HFFc6 (cell line): ENCODE results near the gene CRTAC1. TPM values are rescaled to one million over a fixed set of nuclear protein-coding genes. Genes with fewer than 3 reads are reported as not detected.

ENCODE experiments used
- DNase-seq: peaks from one replicate; pipeline ENCODE4 v3.0.0-alpha.2; 2018
- H3K27ac Mint-ChIP-seq: 2 replicates; pipeline ENCODE4 v1.8.0; 2020; ENCODE audit warnings: mild to moderate bottlenecking, mixed read lengths
- H3K27me3 Mint-ChIP-seq: 2 replicates; pipeline ENCODE4 v1.8.0; 2021; ENCODE audit warnings: mild to moderate bottlenecking, moderate library complexity, mixed read lengths; ENCODE audit not compliant: insufficient read depth
- H3K36me3 Mint-ChIP-seq: 2 replicates; pipeline ENCODE4 v1.8.0; 2021; ENCODE audit warnings: low read depth, mixed read lengths
- H3K4me1 Mint-ChIP-seq: 2 replicates; pipeline ENCODE4 v1.8.0; 2020; ENCODE audit warnings: low read depth, mixed read lengths
- H3K4me3 Mint-ChIP-seq: 2 replicates; pipeline ENCODE4 v1.8.0; 2020; ENCODE audit warnings: mild to moderate bottlenecking, moderate library complexity, mixed read lengths
- H3K9me3 Mint-ChIP-seq: 2 replicates; pipeline ENCODE4 v1.8.0; 2020; ENCODE audit warnings: mild to moderate bottlenecking, mixed read lengths
- CTCF ChIP-seq: fragments of 200-600 bp; sonication (generic); IDR thresholded peaks from 2 replicates; pipeline ENCODE4 v1.5.0; 2021; ENCODE audit warnings: antibody characterized with exemption, mild to moderate bottlenecking
- total RNA-seq, 6 experiments: library from RNA; stranded (reverse); fragmentation: NEBNext Ultra II Directional; extraction: Animal tissue kit (Norgen Biotek cat#: 25700); gene quantifications; 2 replicates in 1 of 6; 3 replicates in 5 of 6; pipeline ENCODE4 v1.2.3, GENCODE V29; 2021

Gene CRTAC1
- total RNA-seq, 6 experiments from 2014 or later, result not detected

GRCh38 chr10:97836446-97836845, 194.0 kb downstream of the CRTAC1 start:
- H3K4me1 Mint-ChIP-seq, result peaks cover 15% of the 10 kb centered on the region
- H3K36me3 Mint-ChIP-seq, result no peaks in the 10 kb centered on the region
- no peak overlapping the region for H3K27ac Mint-ChIP-seq
- peaks cover 42% of the 10 kb centered on the region for H3K27me3 Mint-ChIP-seq
- TF ChIP-seq CTCF, result no peak
- DNase-seq, result no peak
- peaks cover 8% of the 10 kb centered on the region for H3K9me3 Mint-ChIP-seq
- H3K4me3 Mint-ChIP-seq, result no peak overlapping the region

- Mint-ChIP-seq H3K27me3 (peaks cover 47% of the 10 kb centered on the region), H3K36me3 (no peaks in the 10 kb centered on the region), H3K4me3 (no peak overlapping the region), H3K27ac (no peak overlapping the region), H3K4me1 (peaks cover 23% of the 10 kb centered on the region), H3K9me3 (peaks cover 7% of the 10 kb centered on the region)
- TF ChIP-seq CTCF, result no peak
- no peak for DNase-seq
Measured at GRCh38 chr10:97831259-97831658, 199.2 kb downstream of the CRTAC1 start.

- no peak for TF ChIP-seq CTCF
- H3K4me3 Mint-ChIP-seq, result no peak overlapping the region
- no peaks in the 10 kb centered on the region for H3K9me3 Mint-ChIP-seq
- H3K27me3 Mint-ChIP-seq, result peaks cover 41% of the 10 kb centered on the region
- H3K27ac Mint-ChIP-seq, result no peak overlapping the region
- H3K36me3 Mint-ChIP-seq, result no peaks in the 10 kb centered on the region
- DNase-seq, result no peak
- peaks cover 23% of the 10 kb centered on the region for H3K4me1 Mint-ChIP-seq
Measured at GRCh38 chr10:97830064-97830463, 200.4 kb downstream of the CRTAC1 start.

- Mint-ChIP-seq H3K36me3 (no peaks in the 10 kb centered on the region), H3K27me3 (peaks cover 40% of the 10 kb centered on the region), H3K4me1 (peaks cover 26% of the 10 kb centered on the region), H3K9me3 (no peaks in the 10 kb centered on the region), H3K4me3 (no peak overlapping the region), H3K27ac (no peak overlapping the region)
- no peak for TF ChIP-seq CTCF
- DNase-seq, result no peak
Measured at GRCh38 chr10:97828721-97829120, 201.7 kb downstream of the CRTAC1 start.

GRCh38 chr10:97827702-97828291, 202.6 kb downstream of the CRTAC1 start:
- Mint-ChIP-seq H3K4me1 (peaks cover 29% of the 10 kb centered on the region), H3K27ac (peak overlapping the region; percentile 32; the same call in 1 of the 2 replicates), H3K27me3 (peaks cover 38% of the 10 kb centered on the region), H3K36me3 (no peaks in the 10 kb centered on the region), H3K9me3 (no peaks in the 10 kb centered on the region), H3K4me3 (no peak overlapping the region)
- TF ChIP-seq CTCF, result no peak
- peak; percentile 50 for DNase-seq
